ENCODE results near the gene TMEM69.
"Not testable (repeated sequence)": the region's sequence is repeated elsewhere in the genome, so short reads cannot be mapped to it uniquely, and the experiment has no call there.

DNA sequence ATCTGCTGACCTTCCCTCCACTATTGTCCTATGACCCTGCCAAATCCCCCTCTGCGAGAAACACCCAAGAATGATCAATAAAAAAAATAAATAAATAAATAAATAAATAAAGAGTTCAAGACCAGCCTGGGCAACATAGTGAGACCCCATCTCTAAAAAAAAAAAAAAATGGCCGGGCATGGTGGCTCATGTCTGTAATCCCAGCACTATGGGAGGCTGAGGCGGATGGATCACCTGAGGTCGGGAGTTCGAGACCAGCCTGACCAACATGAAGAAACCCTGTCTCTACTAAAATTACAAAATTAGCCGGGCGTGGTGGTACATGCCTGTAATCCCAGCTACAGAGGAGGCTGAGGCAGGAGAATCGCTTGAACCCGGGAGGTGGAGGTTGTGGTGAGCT lies 38.0 kb downstream of the TMEM69 start:
- TF ChIP-seq, protein P1, sequence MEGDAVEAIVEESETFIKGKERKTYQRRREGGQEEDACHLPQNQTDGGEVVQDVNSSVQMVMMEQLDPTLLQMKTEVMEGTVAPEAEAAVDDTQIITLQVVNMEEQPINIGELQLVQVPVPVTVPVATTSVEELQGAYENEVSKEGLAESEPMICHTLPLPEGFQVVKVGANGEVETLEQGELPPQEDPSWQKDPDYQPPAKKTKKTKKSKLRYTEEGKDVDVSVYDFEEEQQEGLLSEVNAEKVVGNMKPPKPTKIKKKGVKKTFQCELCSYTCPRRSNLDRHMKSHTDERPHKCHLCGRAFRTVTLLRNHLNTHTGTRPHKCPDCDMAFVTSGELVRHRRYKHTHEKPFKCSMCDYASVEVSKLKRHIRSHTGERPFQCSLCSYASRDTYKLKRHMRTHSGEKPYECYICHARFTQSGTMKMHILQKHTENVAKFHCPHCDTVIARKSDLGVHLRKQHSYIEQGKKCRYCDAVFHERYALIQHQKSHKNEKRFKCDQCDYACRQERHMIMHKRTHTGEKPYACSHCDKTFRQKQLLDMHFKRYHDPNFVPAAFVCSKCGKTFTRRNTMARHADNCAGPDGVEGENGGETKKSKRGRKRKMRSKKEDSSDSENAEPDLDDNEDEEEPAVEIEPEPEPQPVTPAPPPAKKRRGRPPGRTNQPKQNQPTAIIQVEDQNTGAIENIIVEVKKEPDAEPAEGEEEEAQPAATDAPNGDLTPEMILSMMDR (IDR thresholded peaks at IDR 0.05), result not testable (repeated sequence)
- not testable (repeated sequence) for TF ChIP-seq POLR2A (IDR thresholded peaks at IDR 0.05)
